HepG2 (cell line): Measurements from ENCODE around the gene SRD5A1. TPM values are rescaled to one million over a fixed set of nuclear protein-coding genes. Genes with fewer than 3 reads are reported as not detected.

ENCODE experiments used
- ATF4 ChIP-seq, 2 experiments: fragments of 450-650 bp in 1 of 2; sonication (generic) in 1 of 2; formaldehyde crosslinking; IDR thresholded peaks; 2 replicates each; pipeline versions ENCODE4 v1.5.0 to v1.8.0; 2020 to 2022; ENCODE audit warnings: mild to moderate bottlenecking in 1 of 2, missing genetic modification reagents in 1 of 2
- CBFB ChIP-seq: sonication (generic); formaldehyde crosslinking; IDR thresholded peaks from 2 replicates; pipeline ENCODE4 v1.4.0; 2020; ENCODE audit warnings: missing genetic modification reagents
- IKZF1 ChIP-seq: fragments of 450-650 bp; IDR thresholded peaks from 2 replicates; pipeline ENCODE4 v1.7.1; 2016
- KMT2B ChIP-seq: IDR thresholded peaks from 2 replicates; pipeline ENCODE4 v1.6.1; 2016; ENCODE audit warnings: missing genetic modification reagents, missing compliant biosample characterization
- LBX2 ChIP-seq: sonication (generic); formaldehyde crosslinking; IDR thresholded peaks from 2 replicates; pipeline ENCODE4 v1.5.0; 2020; ENCODE audit warnings: missing genetic modification reagents, mild to moderate bottlenecking, borderline replicate concordance
- MLX ChIP-seq: IDR thresholded peaks from 2 replicates; pipeline ENCODE4 v1.6.1; 2016
- MYC ChIP-seq: sonication (generic); formaldehyde crosslinking; IDR thresholded peaks from 2 replicates; pipeline ENCODE4 v1.9.0; 2021; ENCODE audit warnings: missing genetic modification reagents, borderline replicate concordance
- NCOA2 ChIP-seq: sonication (generic); formaldehyde crosslinking; IDR thresholded peaks from 2 replicates; pipeline ENCODE4 v1.8.0; 2022; ENCODE audit warnings: inconsistent platforms
- POLR2AphosphoS2 ChIP-seq: IDR thresholded peaks from 2 replicates; pipeline ENCODE4 v1.6.1; 2011; ENCODE audit warnings: low read depth, low read length, improper control_type of control experiment
- PRDM15 ChIP-seq: sonication (generic); formaldehyde crosslinking; IDR thresholded peaks from 2 replicates; pipeline ENCODE4 v1.4.0; 2020; ENCODE audit warnings: missing genetic modification reagents
- SP4 ChIP-seq: sonication (generic); formaldehyde crosslinking; IDR thresholded peaks from 2 replicates; pipeline ENCODE4 v1.8.1; 2023; ENCODE audit warnings: mild to moderate bottlenecking, missing genetic modification reagents
- SRSF9 ChIP-seq: fragments of 200-400 bp; formaldehyde crosslinking; IDR thresholded peaks from 2 replicates; pipeline ENCODE4 v1.6.1; 2018; ENCODE audit warnings: borderline replicate concordance, mild to moderate bottlenecking, low read depth, low read length; ENCODE audit not compliant: insufficient read depth, poor library complexity, severe bottlenecking
- SSRP1 ChIP-seq: IDR thresholded peaks from 2 replicates; pipeline ENCODE4 v1.6.1; 2016; ENCODE audit warnings: control low read depth
- ZBTB43 ChIP-seq: sonication (generic); formaldehyde crosslinking; conservative IDR thresholded peaks from 2 replicates; pipeline ENCODE4 v1.4.0; 2020; ENCODE audit warnings: missing genetic modification reagents
- ZFP36L1 ChIP-seq: sonication (generic); formaldehyde crosslinking; IDR thresholded peaks from 2 replicates; pipeline ENCODE4 v1.8.0; 2022; ENCODE audit warnings: mild to moderate bottlenecking, missing genetic modification reagents, moderate library complexity
- ZKSCAN1 ChIP-seq: fragments of 150-350 bp; IDR thresholded peaks from 2 replicates; pipeline ENCODE4 v1.6.1; 2014; ENCODE audit warnings: low read length
- ZNF260 ChIP-seq: sonication (generic); formaldehyde crosslinking; IDR thresholded peaks from 2 replicates; pipeline ENCODE4 v1.4.0; 2020; ENCODE audit warnings: missing genetic modification reagents, low read depth, mild to moderate bottlenecking, borderline replicate concordance
- ZNF569 ChIP-seq: sonication (generic); formaldehyde crosslinking; IDR thresholded peaks from 2 replicates; pipeline ENCODE4 v1.5.0; 2020; ENCODE audit warnings: mild to moderate bottlenecking, missing genetic modification reagents, moderate library complexity, borderline replicate concordance
- ZNF572 ChIP-seq: sonication (generic); formaldehyde crosslinking; IDR thresholded peaks from 2 replicates; pipeline ENCODE4 v1.5.1; 2020; ENCODE audit warnings: mild to moderate bottlenecking, missing genetic modification reagents
- ZNF598 ChIP-seq: sonication (generic); formaldehyde crosslinking; IDR thresholded peaks from 2 replicates; pipeline ENCODE4 v1.5.1; 2020; ENCODE audit warnings: mild to moderate bottlenecking, missing genetic modification reagents, borderline replicate concordance
- ZNF770 ChIP-seq: sonication (generic); formaldehyde crosslinking; IDR thresholded peaks from 2 replicates; pipeline ENCODE4 v1.5.0; 2020; ENCODE audit warnings: mild to moderate bottlenecking, missing genetic modification reagents
- ZSCAN20 ChIP-seq: sonication (generic); formaldehyde crosslinking; IDR thresholded peaks from 2 replicates; pipeline ENCODE4 v1.4.0; 2020; ENCODE audit warnings: missing genetic modification reagents, mild to moderate bottlenecking, borderline replicate concordance
- polyA plus RNA-seq, 8 experiments: library from polyadenylated mRNA; depleted of rRNA in 3 of 8; stranded (reverse) in 7 of 8; unstranded in 1 of 8; fragments of >200 nt; fragmentation: Illumina TruSeq in 4 of 8; extraction: Trizol in 4 of 8; gene quantifications; 2 replicates each; pipeline versions ENCODE4 v1.2.1 to v1.2.3, GENCODE V29; 2011 to 2016; ENCODE audit warnings: low read depth in 4 of 8, missing spikeins in 1 of 8, mixed read lengths in 1 of 8; ENCODE audit not compliant: insufficient read depth in 1 of 8
- total RNA-seq, 5 experiments: library from RNA; depleted of rRNA; stranded (reverse); fragments of >200 nt; fragmentation: Illumina TruSeq; extraction: Trizol; gene quantifications; 2 replicates each; pipeline ENCODE4 v1.2.3, GENCODE V29; 2016; ENCODE audit warnings: low read depth in 1 of 5

SRD5A1 gene
- total and polyA plus RNA-seq, 2 of the 13 experiments (the other 11 are each of a cell fraction or from before 2014, with no cell fraction given), result 6.1 to 9.9 TPM

- TF ChIP-seq CBFB (CRISPR knock-in tag) (0 out of 2 replicates have a peak, but pooled peaks have one; percentile 54), ZNF598 (CRISPR knock-in tag) (no peak), ZNF569 (no peak), ZFP36L1 (CRISPR knock-in tag) (no peak), ZBTB43 (CRISPR knock-in tag) (no peak), IKZF1 (no peak), ZNF260 (CRISPR knock-in tag) (no peak), ZNF770 (CRISPR knock-in tag) (no peak), SSRP1 (no peak), ATF4 (CRISPR knock-in tag; IDR thresholded peaks at IDR 0.05) (no peak), SP4 (CRISPR knock-in tag) (peak; percentile 60), POLR2AphosphoS2 (no peak), NCOA2 (CRISPR knock-in tag) (no peak), LBX2 (CRISPR knock-in tag) (no peak), KMT2B (peak; percentile 70), ZNF572 (CRISPR knock-in tag) (no peak), SRSF9 (no peak), MLX (CRISPR knock-in tag) (0 out of 2 replicates have a peak, but pooled peaks have one; percentile 22), ZKSCAN1 (peak; percentile 28; the same call in 1 of the 2 replicates), ZSCAN20 (CRISPR knock-in tag) (no peak), MYC (CRISPR knock-in tag) (peak; percentile 98), PRDM15 (CRISPR knock-in tag) (no peak)
Observed at GRCh38 chr5:6632888-6633468, at the start of gene SRD5A1, which contains the start of gene NSUN2 (continued).
